ENCODE measurements around the gene DIPK1C. TPM values are rescaled to one million over a fixed set of nuclear protein-coding genes. Genes with fewer than 3 reads are reported as not detected.
A peak's percentile ranks its signal among the peaks of the same experiment; 100 is the strongest.

Gene DIPK1C
- total RNA-seq, 1 donor from 2014 or later, result not detected

- DNase-seq (ENCODE audit: low spot score), result no peak
- H3K27ac Mint-ChIP-seq (ENCODE audit: unreplicated experiment), result no peak overlapping the region
- peaks cover 3% of the 10 kb centered on the region for H3K4me1 Mint-ChIP-seq (ENCODE audit: low read depth)
- no peaks in the 10 kb centered on the region for H3K36me3 Mint-ChIP-seq (ENCODE audit: low read depth)
- H3K4me3 Mint-ChIP-seq (ENCODE audit: unreplicated experiment), result peak overlapping the region; percentile 19
- no peaks in the 10 kb centered on the region for H3K9me3 Mint-ChIP-seq (ENCODE audit: low read depth)
- peaks cover 68% of the 10 kb centered on the region for H3K27me3 Mint-ChIP-seq (ENCODE audit: low read depth)
- TF ChIP-seq, protein P1, sequence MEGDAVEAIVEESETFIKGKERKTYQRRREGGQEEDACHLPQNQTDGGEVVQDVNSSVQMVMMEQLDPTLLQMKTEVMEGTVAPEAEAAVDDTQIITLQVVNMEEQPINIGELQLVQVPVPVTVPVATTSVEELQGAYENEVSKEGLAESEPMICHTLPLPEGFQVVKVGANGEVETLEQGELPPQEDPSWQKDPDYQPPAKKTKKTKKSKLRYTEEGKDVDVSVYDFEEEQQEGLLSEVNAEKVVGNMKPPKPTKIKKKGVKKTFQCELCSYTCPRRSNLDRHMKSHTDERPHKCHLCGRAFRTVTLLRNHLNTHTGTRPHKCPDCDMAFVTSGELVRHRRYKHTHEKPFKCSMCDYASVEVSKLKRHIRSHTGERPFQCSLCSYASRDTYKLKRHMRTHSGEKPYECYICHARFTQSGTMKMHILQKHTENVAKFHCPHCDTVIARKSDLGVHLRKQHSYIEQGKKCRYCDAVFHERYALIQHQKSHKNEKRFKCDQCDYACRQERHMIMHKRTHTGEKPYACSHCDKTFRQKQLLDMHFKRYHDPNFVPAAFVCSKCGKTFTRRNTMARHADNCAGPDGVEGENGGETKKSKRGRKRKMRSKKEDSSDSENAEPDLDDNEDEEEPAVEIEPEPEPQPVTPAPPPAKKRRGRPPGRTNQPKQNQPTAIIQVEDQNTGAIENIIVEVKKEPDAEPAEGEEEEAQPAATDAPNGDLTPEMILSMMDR (IDR thresholded peaks at IDR 0.05), result no peak
Observed at GRCh38 chr18:74456349-74457042, 612 bp downstream of the DIPK1C start.

DNA sequence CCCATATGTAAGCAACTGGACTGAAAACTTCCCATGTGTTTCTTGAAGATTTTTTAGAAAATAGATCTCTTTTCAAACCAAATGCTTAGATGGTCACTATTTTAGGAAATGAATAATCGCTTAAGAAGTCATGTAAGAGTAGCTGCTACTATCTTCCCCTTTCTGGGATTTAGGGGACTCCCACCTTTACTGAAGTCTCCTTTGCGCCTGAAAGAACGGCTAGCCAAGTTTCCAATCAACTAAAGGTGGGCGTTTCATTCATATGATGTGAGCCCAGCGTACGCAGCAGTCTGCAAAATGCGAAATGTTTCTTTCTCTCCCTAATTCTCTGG lies 1.1 kb downstream of the DIPK1C start:
- H3K27me3 Mint-ChIP-seq (ENCODE audit: low read depth), result peaks cover 72% of the 10 kb centered on the region
- no peak overlapping the region for H3K27ac Mint-ChIP-seq (ENCODE audit: unreplicated experiment)
- peak overlapping the region; percentile 19 for H3K4me3 Mint-ChIP-seq (ENCODE audit: unreplicated experiment)
- H3K4me1 Mint-ChIP-seq (ENCODE audit: low read depth), result peaks cover 3% of the 10 kb centered on the region
- H3K36me3 Mint-ChIP-seq (ENCODE audit: low read depth), result no peaks in the 10 kb centered on the region
- H3K9me3 Mint-ChIP-seq (ENCODE audit: low read depth), result no peaks in the 10 kb centered on the region
- TF ChIP-seq, protein P1 (IDR thresholded peaks at IDR 0.05), result no peak
- DNase-seq (ENCODE audit: low spot score), result no peak

DNA sequence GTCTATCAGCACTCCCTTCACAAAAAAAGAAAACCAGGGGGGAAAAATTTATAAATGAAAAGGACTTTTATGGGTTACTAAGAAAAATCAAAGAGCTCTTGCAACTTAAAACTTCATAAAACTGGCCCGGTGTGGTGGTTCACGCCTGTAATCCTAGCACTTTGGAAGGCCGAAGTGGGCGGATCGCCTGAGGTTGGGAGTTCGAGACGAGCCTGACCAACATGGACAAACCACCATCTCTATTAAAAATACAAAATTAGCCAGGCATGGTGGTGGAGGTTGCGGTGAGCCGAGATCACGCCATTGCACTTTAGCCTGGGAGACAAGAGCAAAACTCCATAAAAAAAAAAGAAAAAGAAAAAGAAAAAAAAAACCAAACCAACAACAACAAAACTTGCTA lies 1.7 kb downstream of the DIPK1C start:
- Mint-ChIP-seq H3K9me3 (ENCODE audit: low read depth) (no peaks in the 10 kb centered on the region), H3K4me1 (ENCODE audit: low read depth) (peaks cover 3% of the 10 kb centered on the region), H3K4me3 (ENCODE audit: unreplicated experiment) (no peak overlapping the region), H3K27ac (ENCODE audit: unreplicated experiment) (no peak overlapping the region), H3K36me3 (ENCODE audit: low read depth) (no peaks in the 10 kb centered on the region), H3K27me3 (ENCODE audit: low read depth) (peaks cover 71% of the 10 kb centered on the region)
- DNase-seq (ENCODE audit: low spot score), result no peak
- TF ChIP-seq, protein P1 (IDR thresholded peaks at IDR 0.05), result no peak

GRCh38 chr18:74454279-74454751 lies 2.8 kb downstream of the DIPK1C start:
- H3K27me3 Mint-ChIP-seq (ENCODE audit: low read depth), result peaks cover 61% of the 10 kb centered on the region

GRCh38 chr18:74453642-74454198 lies 3.4 kb downstream of the DIPK1C start:
- Mint-ChIP-seq H3K9me3 (ENCODE audit: low read depth) (no peaks in the 10 kb centered on the region), H3K4me3 (ENCODE audit: unreplicated experiment) (no peak overlapping the region), H3K27me3 (ENCODE audit: low read depth) (peaks cover 58% of the 10 kb centered on the region), H3K36me3 (ENCODE audit: low read depth) (no peaks in the 10 kb centered on the region), H3K4me1 (ENCODE audit: low read depth) (peaks cover 3% of the 10 kb centered on the region), H3K27ac (ENCODE audit: unreplicated experiment) (no peak overlapping the region)
- TF ChIP-seq, protein P1 (IDR thresholded peaks at IDR 0.05), result no peak
- DNase-seq (ENCODE audit: low spot score), result no peak

More at GRCh38 chr18:74454279-74454751, 2.8 kb downstream of the DIPK1C start:
- DNase-seq (ENCODE audit: low spot score), result no peak
- H3K4me1 Mint-ChIP-seq (ENCODE audit: low read depth), result peaks cover 3% of the 10 kb centered on the region
- no peak overlapping the region for H3K4me3 Mint-ChIP-seq (ENCODE audit: unreplicated experiment)
- no peaks in the 10 kb centered on the region for H3K36me3 Mint-ChIP-seq (ENCODE audit: low read depth)
- no peak overlapping the region for H3K27ac Mint-ChIP-seq (ENCODE audit: unreplicated experiment)
- no peaks in the 10 kb centered on the region for H3K9me3 Mint-ChIP-seq (ENCODE audit: low read depth)
- TF ChIP-seq, protein P1 (IDR thresholded peaks at IDR 0.05), result no peak
